Renal cortex interstitium (tissue), 15 donors: Measurements from ENCODE around the gene C2orf49. TPM values are rescaled to one million over a fixed set of nuclear protein-coding genes. Genes with fewer than 3 reads are reported as not detected.

Experiments used
- DNase-seq, 11 donors: peaks; one replicate each; pipeline ENCODE4 v3.0.0-alpha.2; 2013; ENCODE audit warnings: low read depth in 9 of 11, low spot score in 4 of 11; ENCODE audit errors: extremely low read depth in 1 of 11
- long read RNA-seq, 16 experiments: transcript quantifications; one replicate each; lab custom pipeline, GENCODE V29; 2026
- polyA plus RNA-seq, 3 donors: library from polyadenylated mRNA; unstranded; fragments of 120-200 nt; gene quantifications; one replicate each; pipeline ENCODE4 v1.2.1, GENCODE V29; 2013; ENCODE audit not compliant: insufficient read length in 3 of 3

The C2orf49 gene
- 10 to 100 TPM; 22.9 to 28.8 (median 25.1) TPM for polyA plus RNA-seq
- long read RNA-seq, donor 1, full-length matches to known transcripts = 6 of 6 reads
- long read RNA-seq, donor 1, partial matches to known transcripts = 0 of 6 reads
- long read RNA-seq, donor 1, other reads (novel, unspliced or antisense) = 0 of 6 reads
- long read RNA-seq, donor 2, full-length matches to known transcripts = 2 of 2 reads
- long read RNA-seq, donor 2, partial matches to known transcripts = 0 of 2 reads
- long read RNA-seq, donor 2, other reads (novel, unspliced or antisense) = 0 of 2 reads
- long read RNA-seq, donor 3, full-length matches to known transcripts = 12 of 12 reads
- long read RNA-seq, donor 3, partial matches to known transcripts = 0 of 12 reads
- long read RNA-seq, donor 3, other reads (novel, unspliced or antisense) = 0 of 12 reads
- long read RNA-seq, donor 4, full-length matches to known transcripts = 9 of 9 reads
- long read RNA-seq, donor 4, partial matches to known transcripts = 0 of 9 reads
- long read RNA-seq, donor 4, other reads (novel, unspliced or antisense) = 0 of 9 reads
- long read RNA-seq, donor 5 = 0 reads
- long read RNA-seq, donor 6, full-length matches to known transcripts = 6 of 6 reads
- long read RNA-seq, donor 6, partial matches to known transcripts = 0 of 6 reads
- long read RNA-seq, donor 6, other reads (novel, unspliced or antisense) = 0 of 6 reads
- long read RNA-seq, donor 7, full-length matches to known transcripts = 7 of 7 reads
- long read RNA-seq, donor 7, partial matches to known transcripts = 0 of 7 reads
- long read RNA-seq, donor 7, other reads (novel, unspliced or antisense) = 0 of 7 reads
- long read RNA-seq, donor 8, full-length matches to known transcripts = 19 of 25 reads
- long read RNA-seq, donor 8, partial matches to known transcripts = 6 of 25 reads
- long read RNA-seq, donor 8, other reads (novel, unspliced or antisense) = 0 of 25 reads
- long read RNA-seq, donor 9, full-length matches to known transcripts = 10 of 10 reads
- long read RNA-seq, donor 9, partial matches to known transcripts = 0 of 10 reads
- long read RNA-seq, donor 9, other reads (novel, unspliced or antisense) = 0 of 10 reads
- long read RNA-seq, donor 10, full-length matches to known transcripts = 6 of 6 reads
- long read RNA-seq, donor 10, partial matches to known transcripts = 0 of 6 reads
- long read RNA-seq, donor 10, other reads (novel, unspliced or antisense) = 0 of 6 reads
- long read RNA-seq, donor 11, full-length matches to known transcripts = 8 of 8 reads
- long read RNA-seq, donor 11, partial matches to known transcripts = 0 of 8 reads
- long read RNA-seq, donor 11, other reads (novel, unspliced or antisense) = 0 of 8 reads
- long read RNA-seq, donor 12, full-length matches to known transcripts = 3 of 3 reads
- long read RNA-seq, donor 12, partial matches to known transcripts = 0 of 3 reads
- long read RNA-seq, donor 12, other reads (novel, unspliced or antisense) = 0 of 3 reads
- long read RNA-seq, donor 13, full-length matches to known transcripts = 12 of 12 reads
- long read RNA-seq, donor 13, partial matches to known transcripts = 0 of 12 reads
- long read RNA-seq, donor 13, other reads (novel, unspliced or antisense) = 0 of 12 reads
- long read RNA-seq, donor 14, full-length matches to known transcripts = 5 of 5 reads
- long read RNA-seq, donor 14, partial matches to known transcripts = 0 of 5 reads
- long read RNA-seq, donor 14, other reads (novel, unspliced or antisense) = 0 of 5 reads
- long read RNA-seq, donor 15, full-length matches to known transcripts = 7 of 7 reads
- long read RNA-seq, donor 15, partial matches to known transcripts = 0 of 7 reads
- long read RNA-seq, donor 15, other reads (novel, unspliced or antisense) = 0 of 7 reads
- long read RNA-seq, donor 16, full-length matches to known transcripts = 21 of 21 reads
- long read RNA-seq, donor 16, partial matches to known transcripts = 0 of 21 reads
- long read RNA-seq, donor 16, other reads (novel, unspliced or antisense) = 0 of 21 reads

GRCh38 chr2:105337122-105338019 is at the start of gene C2orf49:
TSS of gene C2orf49 (plus strand) at chr2:105337540. CDS start at chr2:105337588, 48 bp downstream.
- DNase-seq = peak; percentile 84 to 95 (median 93)

GRCh38 chr2:105287692-105288091 is 49.6 kb upstream of the C2orf49 start:
- no peak for DNase-seq

GRCh38 chr2:105288133-105288532 is 49.2 kb upstream of the C2orf49 start:
- no peak for DNase-seq

GRCh38 chr2:105290981-105291660 is 46.2 kb upstream of the C2orf49 start:
- no peak for DNase-seq

- DNase-seq = no peak
Observed at GRCh38 chr2:105291981-105292380, 45.4 kb upstream of the C2orf49 start.

- no peak for DNase-seq
Observed at GRCh38 chr2:105294046-105294445, 43.3 kb upstream of the C2orf49 start.

GRCh38 chr2:105294844-105295481 is 42.4 kb upstream of the C2orf49 start:
- DNase-seq = peak; percentile 33 to 68 (median 51)

GRCh38 chr2:105296017-105296611 is 41.2 kb upstream of the C2orf49 start:
- no peak for DNase-seq

GRCh38 chr2:105297216-105297615 is 40.1 kb upstream of the C2orf49 start:
- DNase-seq = no peak

- no peak for DNase-seq
Observed at GRCh38 chr2:105298017-105298416, 39.3 kb upstream of the C2orf49 start.

GRCh38 chr2:105299290-105299689 is 38.0 kb upstream of the C2orf49 start:
- no peak for DNase-seq

GRCh38 chr2:105301646-105302045 is 35.7 kb upstream of the C2orf49 start:
- DNase-seq = no peak

- no peak for DNase-seq
Observed at GRCh38 chr2:105307146-105307545, 30.2 kb upstream of the C2orf49 start.

- no peak for DNase-seq
Observed at GRCh38 chr2:105307550-105307949, 29.8 kb upstream of the C2orf49 start.

- DNase-seq = no peak
Observed at GRCh38 chr2:105307962-105308361, 29.4 kb upstream of the C2orf49 start.
